ENCODE results near the gene PLCB4.
A peak's percentile ranks its signal among the peaks of the same experiment; 100 is the strongest.

PLCB4 gene

GRCh38 chr20:9401371-9401770 is 332.5 kb downstream of the PLCB4 start:
- no peak for DNase-seq (ENCODE audit: low read depth in 2 of 2)

DNA sequence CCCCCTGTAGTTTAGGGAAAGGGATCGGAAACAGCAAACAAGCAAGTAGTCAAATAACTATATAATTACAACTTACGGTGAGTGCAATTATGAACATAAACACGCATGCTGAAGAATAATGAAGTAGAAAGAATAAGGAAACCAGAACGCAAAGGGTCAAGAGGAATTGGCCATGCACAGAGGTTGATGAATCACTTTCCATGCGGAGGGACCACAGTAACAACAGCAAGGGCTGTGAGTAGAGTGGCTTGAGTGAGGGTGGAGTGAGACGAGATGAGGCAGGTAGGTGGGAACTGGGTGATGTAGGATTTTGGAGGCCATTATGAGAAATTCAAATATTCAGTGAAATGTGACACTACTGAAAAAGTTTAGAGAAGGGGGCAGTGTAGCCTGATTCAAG is 333.3 kb downstream of the PLCB4 start:
- no peak for DNase-seq (ENCODE audit: low read depth in 2 of 2)

DNA sequence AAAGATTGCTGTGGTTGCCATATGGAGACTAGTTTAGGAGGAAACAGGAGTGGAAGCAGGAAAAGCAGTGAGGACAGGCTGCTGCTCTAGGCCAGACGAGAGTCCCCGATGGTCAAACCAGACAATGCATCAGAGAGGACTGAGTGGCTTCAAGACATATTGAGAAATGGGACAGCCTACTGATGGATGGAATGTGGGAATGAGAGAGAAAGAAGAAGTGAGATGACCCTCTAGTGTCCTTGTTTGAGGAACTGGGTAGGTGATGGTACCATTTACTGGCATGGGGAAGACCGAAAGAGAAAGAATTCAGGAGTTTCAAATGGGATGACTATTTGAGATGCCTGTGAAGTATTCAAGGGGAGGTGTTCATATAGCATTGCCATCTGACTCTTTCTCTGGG is 333.7 kb downstream of the PLCB4 start:
- DNase-seq (ENCODE audit: low read depth in 2 of 2): no peak

DNA sequence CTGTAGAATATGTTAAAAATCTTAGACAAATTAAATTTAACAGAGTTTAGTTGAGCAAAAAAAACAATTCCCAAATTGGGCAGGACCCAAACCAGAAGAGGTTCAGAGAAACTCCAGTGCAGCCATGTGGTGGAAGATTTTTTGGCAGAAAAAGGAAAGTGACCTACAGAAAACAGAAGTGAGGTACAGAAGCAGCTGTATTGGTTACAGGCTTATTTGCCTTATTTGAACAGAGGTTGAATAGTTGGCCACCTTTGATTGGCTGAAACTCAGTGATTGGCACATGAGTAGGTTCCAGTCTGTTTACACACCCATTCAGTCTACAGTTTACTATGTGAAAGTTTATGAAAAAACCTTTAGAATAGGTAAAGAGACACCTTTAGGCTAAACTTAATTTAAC is 334.6 kb downstream of the PLCB4 start:
- no peak for DNase-seq (ENCODE audit: low read depth in 2 of 2)

DNA sequence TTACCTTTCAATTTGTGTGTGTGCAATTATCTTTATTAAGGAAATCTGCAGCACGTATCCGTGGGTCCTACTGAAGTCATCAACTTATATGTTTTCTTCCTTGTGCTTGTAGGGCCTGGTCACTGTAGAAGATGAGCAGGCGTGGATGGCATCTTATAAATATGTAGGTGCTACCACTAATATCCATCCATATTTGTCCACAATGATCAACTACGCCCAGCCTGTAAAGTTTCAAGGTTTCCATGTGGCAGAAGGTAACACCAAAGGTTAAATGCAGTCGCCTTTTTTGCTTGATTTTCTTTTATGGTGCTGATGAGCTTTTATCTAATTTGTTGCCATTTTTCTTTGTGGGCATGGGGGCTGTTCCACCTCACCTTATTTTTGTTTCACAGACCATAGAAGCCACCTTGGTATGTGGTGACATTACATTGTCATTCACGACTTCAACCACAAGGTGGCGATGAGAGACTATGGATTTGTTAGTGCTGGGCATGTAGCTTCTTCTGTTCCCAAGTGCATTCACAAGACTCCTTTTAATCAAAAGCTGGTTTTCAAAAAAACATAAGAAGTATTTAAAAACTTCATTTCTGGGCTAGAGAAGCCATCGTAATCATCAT is 339.0 kb downstream of the PLCB4 start:
- peak; percentile 6 to 14 for DNase-seq (ENCODE audit: low read depth in 2 of 2)

GRCh38 chr20:9408422-9409300 is 339.8 kb downstream of the PLCB4 start:
- DNase-seq (ENCODE audit: low read depth in 2 of 2): no peak

DNA sequence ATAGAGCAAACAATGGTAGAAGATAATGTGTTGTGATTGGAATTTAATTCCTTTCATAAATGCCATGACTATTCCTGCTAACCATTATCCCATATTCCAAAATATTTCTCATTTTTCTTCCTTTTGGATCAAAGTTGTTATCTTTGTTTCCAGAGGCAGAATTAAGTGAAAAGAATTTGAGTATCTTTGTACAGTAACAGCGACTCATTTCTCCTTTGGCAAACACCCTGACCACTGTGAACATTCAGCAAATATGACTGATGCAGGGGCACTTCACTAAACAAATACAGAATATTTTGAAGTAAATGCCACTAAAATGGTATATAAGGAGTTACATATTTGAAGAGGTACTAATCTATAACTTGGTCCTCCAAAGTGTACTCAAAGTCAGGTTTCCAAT is 340.5 kb downstream of the PLCB4 start:
- no peak for DNase-seq (ENCODE audit: low read depth in 2 of 2)

DNA sequence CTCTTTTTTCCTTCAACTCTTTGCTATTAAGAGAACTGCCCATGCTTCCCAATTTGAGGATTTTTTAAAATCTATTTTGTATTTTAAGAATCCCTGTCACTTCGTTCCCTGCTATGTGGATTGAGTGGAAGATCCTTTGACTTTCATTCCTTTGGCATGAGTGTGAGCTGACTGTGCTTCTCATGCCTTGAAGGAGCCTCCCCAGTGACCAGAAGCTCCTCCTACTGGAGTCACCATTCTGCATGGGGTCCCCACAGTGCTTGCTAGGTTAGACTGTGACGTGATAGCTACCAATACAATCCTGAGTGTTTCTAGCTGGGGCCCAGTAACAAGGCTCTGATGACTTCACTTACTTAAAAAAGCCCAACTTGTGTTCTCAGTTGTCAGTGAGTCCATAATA is 341.1 kb downstream of the PLCB4 start:
- DNase-seq (ENCODE audit: low read depth in 2 of 2): no peak

DNA sequence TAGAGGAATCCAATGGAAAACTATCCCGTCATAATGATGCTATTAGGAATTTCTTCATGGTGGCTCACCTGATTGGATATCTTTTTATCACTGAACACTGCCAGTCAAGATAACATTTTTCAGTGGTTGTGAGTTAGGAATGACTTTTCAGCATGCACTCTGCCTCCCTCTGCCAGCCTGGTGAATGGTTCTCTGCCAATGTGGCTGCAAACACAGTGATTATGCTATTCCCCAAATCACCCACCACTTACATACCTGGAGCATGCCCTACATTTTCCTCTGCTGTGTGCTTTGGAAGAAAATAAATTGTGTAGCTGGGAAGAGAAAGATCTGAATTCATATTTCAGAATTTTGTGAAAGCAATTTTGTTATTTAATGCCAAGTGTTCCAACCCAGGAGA is 342.9 kb downstream of the PLCB4 start:
- no peak for DNase-seq (ENCODE audit: low read depth in 2 of 2)

DNA sequence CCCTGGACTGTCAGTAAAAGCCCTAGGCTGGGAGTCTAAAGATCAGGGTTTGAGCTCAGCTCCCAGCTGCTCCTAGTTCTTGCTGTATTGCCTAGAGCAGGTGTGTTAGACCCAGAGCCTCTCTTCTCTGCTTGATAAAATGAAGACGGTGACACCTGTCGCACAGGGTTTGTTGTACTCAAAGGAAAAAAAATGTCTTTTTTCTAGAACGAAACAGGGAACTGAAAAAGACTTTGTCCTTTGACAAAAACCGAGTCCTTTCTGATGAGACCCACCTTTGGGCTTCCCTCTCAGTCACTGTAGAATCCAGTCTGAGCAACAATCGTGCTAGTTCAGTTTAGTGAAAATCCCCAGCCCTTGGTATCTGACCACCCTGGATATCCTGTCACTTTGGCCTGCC is 343.4 kb downstream of the PLCB4 start:
- DNase-seq (ENCODE audit: low read depth in 2 of 2): no peak

DNA sequence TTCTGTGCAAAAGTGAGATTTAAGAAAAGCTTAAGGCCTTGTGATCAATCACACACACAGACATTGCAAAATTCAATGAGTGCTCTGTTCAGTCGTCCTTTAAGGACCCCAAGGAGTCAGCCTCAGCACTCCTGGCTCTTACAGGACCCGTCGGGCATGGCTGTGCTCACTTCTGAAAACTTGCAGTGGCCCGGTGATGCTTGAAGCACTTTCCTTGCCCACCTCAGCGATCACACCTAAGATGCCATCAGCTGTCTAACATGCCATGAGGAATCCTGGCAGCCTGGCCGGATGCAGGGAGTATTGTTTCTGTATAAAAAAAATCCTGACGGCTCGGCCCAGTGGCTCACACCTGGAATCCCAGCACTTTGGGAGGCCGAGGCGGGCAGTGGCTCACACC is 344.1 kb downstream of the PLCB4 start:
- no peak for DNase-seq (ENCODE audit: low read depth in 2 of 2)

DNA sequence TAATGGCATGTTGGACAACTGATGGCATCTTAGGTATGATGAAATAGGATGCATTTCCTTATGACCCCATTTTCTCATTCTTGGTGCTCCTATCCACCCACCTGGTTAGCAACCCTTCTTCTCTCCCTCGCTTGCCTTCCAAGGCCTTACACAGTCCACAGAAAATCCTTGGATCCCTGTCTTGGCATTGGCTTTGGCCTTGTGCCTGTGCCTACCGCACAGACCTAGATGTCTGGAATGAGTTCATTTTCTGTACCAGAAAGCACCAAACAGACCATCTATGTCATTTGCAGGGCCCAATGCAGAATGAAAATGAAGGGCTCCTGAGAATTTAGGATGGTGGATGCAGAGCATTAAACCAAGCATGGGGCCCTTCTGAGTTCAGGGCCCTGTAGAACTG is 346.5 kb downstream of the PLCB4 start:
- no peak for DNase-seq (ENCODE audit: low read depth in 2 of 2)

- no peak for DNase-seq (ENCODE audit: low read depth in 2 of 2)
Measured at GRCh38 chr20:9416421-9416820, 347.5 kb downstream of the PLCB4 start.

DNA sequence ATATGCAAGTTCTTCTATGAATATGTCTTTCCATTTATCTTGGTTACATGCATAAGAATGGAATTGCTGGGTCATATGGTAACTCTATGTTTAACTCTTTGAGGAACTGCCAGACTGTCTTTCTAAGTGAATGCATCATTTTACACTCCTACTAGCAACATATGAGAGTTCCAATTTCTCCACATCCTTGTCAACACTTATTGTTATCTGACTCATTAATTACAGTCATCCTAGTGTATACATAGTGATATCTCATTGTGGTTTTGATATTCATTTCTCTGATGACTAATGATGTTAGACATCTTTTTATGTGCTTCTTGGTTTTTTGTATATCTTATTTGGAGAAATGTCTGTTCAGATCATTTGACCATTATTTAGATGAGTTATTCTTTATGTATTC is 348.8 kb downstream of the PLCB4 start:
- DNase-seq (ENCODE audit: low read depth in 2 of 2): no peak

DNA sequence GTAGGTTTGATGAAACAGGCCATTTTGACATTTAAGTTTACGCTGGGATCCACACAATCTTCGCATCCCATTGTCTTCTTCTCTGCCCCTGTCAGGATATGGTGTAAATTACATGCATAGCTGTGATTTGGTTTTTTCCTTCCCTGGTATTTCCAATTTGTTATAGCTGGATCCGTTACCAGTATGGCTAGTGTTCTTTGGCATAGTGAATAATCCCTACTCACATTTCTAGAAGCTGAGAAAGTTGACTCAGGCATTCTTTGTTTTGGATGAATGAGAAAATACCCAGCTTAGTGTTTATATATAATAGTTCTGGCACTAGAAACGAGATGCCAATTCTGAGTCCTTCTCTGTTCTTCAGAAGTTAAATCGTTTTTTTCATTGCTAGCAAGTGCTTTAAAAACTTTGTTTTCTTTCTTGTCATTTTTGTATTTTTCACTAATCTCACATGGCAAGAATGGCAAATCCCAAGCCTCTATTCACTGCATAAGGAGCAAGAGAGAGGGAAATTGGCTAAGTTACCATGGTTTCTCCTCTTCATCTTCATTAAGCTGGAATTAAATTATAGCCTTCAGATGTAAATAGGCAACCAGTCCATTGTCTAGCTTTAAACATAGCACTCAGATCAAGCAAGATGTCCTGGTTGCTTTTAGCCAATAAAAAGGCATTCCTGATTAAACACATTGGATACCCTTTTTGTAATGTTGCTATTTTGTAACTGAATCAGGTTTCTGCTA is 353.6 kb downstream of the PLCB4 start:
- DNase-seq (ENCODE audit: low read depth in 2 of 2): no peak

DNA sequence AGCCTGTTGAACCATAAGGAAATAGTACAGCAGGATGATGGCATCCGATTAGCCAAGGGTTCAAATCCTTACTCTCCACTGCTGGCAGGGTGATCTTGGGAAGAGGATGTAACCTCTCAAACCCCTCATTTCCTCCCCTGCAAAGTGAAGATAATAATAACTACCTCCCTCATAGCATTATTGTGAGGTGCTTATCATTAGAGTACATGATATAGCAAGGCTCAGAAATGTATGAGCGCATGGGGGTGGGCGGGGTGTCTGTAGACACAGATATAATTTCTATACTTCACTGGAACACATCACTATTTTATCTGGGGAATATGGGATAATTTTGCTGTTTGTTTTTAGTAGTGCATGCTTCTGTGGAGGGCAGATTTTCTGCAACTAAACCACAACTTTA is 355.7 kb downstream of the PLCB4 start:
- no peak for DNase-seq (ENCODE audit: low read depth in 2 of 2)

- DNase-seq (ENCODE audit: low read depth in 2 of 2): no peak
Measured at GRCh38 chr20:9427430-9428291, 358.8 kb downstream of the PLCB4 start.

- no peak for DNase-seq (ENCODE audit: low read depth in 2 of 2)
Measured at GRCh38 chr20:9428292-9428607, 359.4 kb downstream of the PLCB4 start.

GRCh38 chr20:9439806-9440205 is 370.9 kb downstream of the PLCB4 start:
- DNase-seq (ENCODE audit: low read depth in 2 of 2): no peak

GRCh38 chr20:9440892-9441291 is 372.0 kb downstream of the PLCB4 start:
- no peak for DNase-seq (ENCODE audit: low read depth in 2 of 2)

DNA sequence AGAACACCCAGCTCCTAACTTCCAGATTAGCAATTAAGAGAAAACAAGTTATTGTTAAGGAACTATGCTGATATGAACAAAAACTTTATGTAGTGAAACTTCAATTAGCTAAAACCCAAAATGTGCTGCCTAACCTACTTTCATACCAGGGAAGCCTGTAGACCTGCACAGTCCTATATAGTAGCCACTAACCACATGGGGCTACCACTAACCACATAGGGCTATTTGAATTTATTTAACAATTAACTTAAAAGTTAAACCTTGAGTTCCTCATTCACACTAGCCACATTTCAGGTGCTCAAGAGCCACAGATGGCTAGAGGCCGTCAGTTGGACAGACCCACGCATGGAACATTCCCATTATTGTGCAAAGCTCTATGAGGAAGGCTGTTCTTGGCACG is 373.1 kb downstream of the PLCB4 start:
- no peak for DNase-seq (ENCODE audit: low read depth in 2 of 2)

DNA sequence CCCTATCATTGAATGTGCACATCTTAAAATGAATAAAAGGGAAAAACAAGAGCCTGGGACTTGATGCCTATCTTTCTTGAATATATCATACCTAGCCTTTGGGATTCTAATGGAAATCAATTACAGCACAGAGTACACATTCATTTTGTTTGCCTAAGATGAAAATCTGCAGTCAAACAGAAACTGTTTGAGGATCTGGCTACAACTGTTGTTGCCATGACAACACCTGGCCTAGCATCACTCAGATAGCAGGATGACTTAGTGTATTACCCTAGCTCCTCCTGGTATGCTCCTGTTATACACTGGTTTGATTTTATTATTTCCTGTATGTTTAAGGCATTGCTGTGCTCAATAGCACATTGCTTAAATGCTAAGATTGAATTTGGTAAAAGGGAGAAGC is 374.0 kb downstream of the PLCB4 start:
- DNase-seq (ENCODE audit: low read depth in 2 of 2): no peak

Measured in stimulated activated CD8-positive, alpha-beta memory T cell treated with anti-CD3 and anti-CD28 coated beads, Interleukin-15, amount 100 ng/mL, for 48 hours (primary cell).